HL-60 (cell line): Measurements from ENCODE around the gene COLEC11.

Experiments
- DNase-seq, 2 experiments: peaks; one replicate each; pipeline ENCODE4 v3.0.0-alpha.2; 2010 to 2020; ENCODE audit warnings: low read depth in 1 of 2, low spot score in 1 of 2
- H3K27ac ChIP-seq: fragments of 250-450 bp; sonication (Bioruptor Pico); replicated peaks from 2 replicates; pipeline ENCODE4 v1.5.1; 2020; ENCODE audit warnings: mild to moderate bottlenecking, moderate library complexity
- H3K27me3 ChIP-seq: fragments of 250-450 bp; sonication (Bioruptor Pico); 2 replicates; pipeline ENCODE4 v1.5.1; 2021; ENCODE audit warnings: mild to moderate bottlenecking, moderate library complexity; ENCODE audit not compliant: insufficient read depth, poor library complexity, severe bottlenecking
- H3K4me3 ChIP-seq: replicated peaks from 2 replicates; pipeline ENCODE4 v1.5.1; 2011; ENCODE audit warnings: mild to moderate bottlenecking, control low read depth, low read length; ENCODE audit not compliant: insufficient read depth
- GABPA ChIP-seq: IDR thresholded peaks from 2 replicates; pipeline ENCODE4 v1.6.1; 2012; ENCODE audit warnings: low read depth
- POLR2AphosphoS5 ChIP-seq: IDR thresholded peaks from 2 replicates; pipeline ENCODE4 v1.6.1; 2012; ENCODE audit warnings: low read depth
- REST ChIP-seq: IDR thresholded peaks from 2 replicates; pipeline ENCODE4 v1.6.1; 2012; ENCODE audit warnings: low read depth; ENCODE audit not compliant: insufficient replicate concordance
- SPI1 ChIP-seq: IDR thresholded peaks from 2 replicates; pipeline ENCODE4 v1.6.1; 2012; ENCODE audit warnings: low read depth, mild to moderate bottlenecking, borderline replicate concordance
- TF ChIP-seq, protein P1 (sequence below): IDR thresholded peaks from one replicate; pipeline ENCODE4 v1.5.1; 2011; ENCODE audit warnings: low read length, control low read depth, inconsistent platforms; ENCODE audit not compliant: insufficient read depth

The COLEC11 gene

DNA sequence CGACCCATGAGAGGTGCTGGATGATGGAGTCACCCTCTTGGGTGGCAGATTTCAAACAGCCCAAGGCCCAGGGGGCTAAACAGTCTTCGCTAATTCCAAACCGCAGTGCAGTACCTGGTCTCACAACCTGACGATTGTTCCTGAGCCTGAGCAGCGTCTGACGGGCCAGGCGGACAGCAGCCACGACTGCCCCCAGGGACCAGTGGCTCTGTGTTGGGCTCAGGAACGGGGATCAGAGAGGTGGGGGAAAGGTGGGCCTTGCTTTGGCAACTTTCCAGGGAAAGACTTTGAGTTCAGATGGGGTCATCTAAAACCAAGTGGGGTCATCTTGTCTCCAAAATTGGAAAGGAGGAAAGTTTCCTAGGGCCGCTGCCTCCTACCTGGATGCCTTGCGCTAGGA lies 492 bp downstream of the COLEC11 start:
- no peak overlapping the region for H3K4me3 ChIP-seq
- DNase-seq = no peak
- no peaks in the 10 kb centered on the region for H3K27me3 ChIP-seq
- H3K27ac ChIP-seq = no peak overlapping the region
- TF ChIP-seq, protein P1, sequence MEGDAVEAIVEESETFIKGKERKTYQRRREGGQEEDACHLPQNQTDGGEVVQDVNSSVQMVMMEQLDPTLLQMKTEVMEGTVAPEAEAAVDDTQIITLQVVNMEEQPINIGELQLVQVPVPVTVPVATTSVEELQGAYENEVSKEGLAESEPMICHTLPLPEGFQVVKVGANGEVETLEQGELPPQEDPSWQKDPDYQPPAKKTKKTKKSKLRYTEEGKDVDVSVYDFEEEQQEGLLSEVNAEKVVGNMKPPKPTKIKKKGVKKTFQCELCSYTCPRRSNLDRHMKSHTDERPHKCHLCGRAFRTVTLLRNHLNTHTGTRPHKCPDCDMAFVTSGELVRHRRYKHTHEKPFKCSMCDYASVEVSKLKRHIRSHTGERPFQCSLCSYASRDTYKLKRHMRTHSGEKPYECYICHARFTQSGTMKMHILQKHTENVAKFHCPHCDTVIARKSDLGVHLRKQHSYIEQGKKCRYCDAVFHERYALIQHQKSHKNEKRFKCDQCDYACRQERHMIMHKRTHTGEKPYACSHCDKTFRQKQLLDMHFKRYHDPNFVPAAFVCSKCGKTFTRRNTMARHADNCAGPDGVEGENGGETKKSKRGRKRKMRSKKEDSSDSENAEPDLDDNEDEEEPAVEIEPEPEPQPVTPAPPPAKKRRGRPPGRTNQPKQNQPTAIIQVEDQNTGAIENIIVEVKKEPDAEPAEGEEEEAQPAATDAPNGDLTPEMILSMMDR = no peak
- no peak for TF ChIP-seq GABPA
- TF ChIP-seq SPI1 = no peak
- no peak for TF ChIP-seq REST

GRCh38 chr2:3595985-3596384 lies 1.1 kb downstream of the COLEC11 start:
- Histone ChIP-seq H3K27me3 (no peaks in the 10 kb centered on the region), H3K27ac (no peak overlapping the region), H3K4me3 (no peak overlapping the region)
- DNase-seq = no peak
- TF ChIP-seq, protein P1 = no peak
- TF ChIP-seq POLR2AphosphoS5 = no peak
- no peak for TF ChIP-seq SPI1
- no peak for TF ChIP-seq REST

GRCh38 chr2:3596901-3597417 lies 2.0 kb downstream of the COLEC11 start:
- no peak overlapping the region for H3K4me3 ChIP-seq
- no peak for TF ChIP-seq GABPA
- no peak for TF ChIP-seq REST
- TF ChIP-seq, protein P1 = no peak
- no peak for TF ChIP-seq SPI1
- no peaks in the 10 kb centered on the region for H3K27me3 ChIP-seq
- H3K27ac ChIP-seq = no peak overlapping the region
- DNase-seq = no peak
